Body of pancreas (tissue), 4 donors: ENCODE results near the gene ERC1. TPM values are rescaled to one million over a fixed set of nuclear protein-coding genes. Genes with fewer than 3 reads are reported as not detected.

Experiments used
- ATAC-seq: fragments of 150-250 bp; one replicate; pipeline ENCODE4 v1.9.1; 2016
- DNase-seq, 4 donors: peaks; one replicate each; pipeline ENCODE4 v3.0.0-alpha.2; 2019
- H3K27ac ChIP-seq, 4 donors: fragments of 200-600 bp; sonication (generic); 1 replicate in 3 of 4; 2 replicates in 1 of 4; pipeline versions ENCODE4 v1.5.1 to v1.6.1; 2016 to 2019; ENCODE audit warnings: mild to moderate bottlenecking in 1 of 4, mixed read lengths in 1 of 4, moderate library complexity in 1 of 4
- H3K27me3 ChIP-seq, 2 donors: fragments of 200-600 bp; sonication (generic); one replicate each; pipeline ENCODE4 v1.6.0; 2016; ENCODE audit warnings: mild to moderate bottlenecking in 1 of 2
- H3K36me3 ChIP-seq, 2 donors: fragments of 200-600 bp; sonication (generic); replicated peaks in 1 of 2; 2 replicates each; pipeline ENCODE4 v1.5.1; 2016; ENCODE audit warnings: low read depth in 2 of 2; ENCODE audit not compliant: insufficient read depth in 1 of 2
- H3K4me1 ChIP-seq: fragments of 200-600 bp; sonication (generic); one replicate; pipeline ENCODE4 v1.6.0; 2016
- H3K4me3 ChIP-seq, 2 donors: fragments of 200-600 bp; sonication (generic); 1 replicate in 1 of 2; 2 replicates in 1 of 2; pipeline ENCODE4 v1.5.1; 2016 to 2019
- H3K9me3 ChIP-seq, 3 donors: fragments of 200-600 bp; sonication (generic); 1 replicate in 2 of 3; 2 replicates in 1 of 3; pipeline ENCODE4 v1.5.1; 2016
- CTCF ChIP-seq, 7 experiments: fragments of 450-650 bp in 4 of 7; fragments of 200-600 bp in 3 of 7; sonication (generic) in 3 of 7; IDR thresholded peaks; one replicate each; pipeline ENCODE4 v1.5.1; 2016 to 2019; ENCODE audit warnings: antibody characterized with exemption in 7 of 7
- POLR2A ChIP-seq, 3 donors: fragments of 450-650 bp; IDR thresholded peaks; one replicate each; pipeline ENCODE4 v1.6.1; 2016; ENCODE audit warnings: antibody characterized with exemption in 3 of 3, mild to moderate bottlenecking in 2 of 3
- WGBS, 2 donors: methylation state at CpG; one replicate each; pipeline ENCODE4 v1.1.5; 2017; 5-methylcytosine and 5-hydroxymethylcytosine counted together
- intact Hi-C: fragments of 100-400 bp; cut with DNase I; formaldehyde crosslinking; loops from one replicate; pipeline ENCODE4 v1.15.1; 2023
- total RNA-seq, 2 donors: library from RNA; depleted of rRNA; stranded (reverse); fragments of >200 nt; gene quantifications; one replicate each; pipeline ENCODE4 v1.1.0, GENCODE V29; 2016

The ERC1 gene
- total RNA-seq, 2 donors from 2014 or later, result 20.8 to 29.0 TPM

GRCh38 chr12:1103632-1104031 lies 112.6 kb downstream of the ERC1 start:
- Histone ChIP-seq H3K4me1 (no peaks in the 10 kb centered on the region), H3K4me3 (no peak overlapping the region), H3K36me3 (no peaks in the 10 kb centered on the region), H3K27me3 (no peaks in the 10 kb centered on the region), H3K27ac (no peak overlapping the region), H3K9me3 (no peaks in the 10 kb centered on the region)
- intact Hi-C loops, result no loop called here
- 94 to 97% methylated on average over 3 of the region's 3 CpGs for WGBS, 2 donors
- DNase-seq (no peak), ATAC-seq (no peak)
- TF ChIP-seq POLR2A (IDR thresholded peaks at IDR 0.05) (no peak), CTCF (IDR thresholded peaks at IDR 0.05) (no peak)

GRCh38 chr12:1104088-1104800 lies 113.2 kb downstream of the ERC1 start:
- TF ChIP-seq CTCF (IDR thresholded peaks at IDR 0.05) (no peak), POLR2A (IDR thresholded peaks at IDR 0.05) (no peak)
- intact Hi-C loops, result no loop called here
- Histone ChIP-seq H3K9me3 (no peaks in the 10 kb centered on the region), H3K4me3 (no peak overlapping the region), H3K27me3 (no peaks in the 10 kb centered on the region), H3K27ac (no peak overlapping the region), H3K4me1 (no peaks in the 10 kb centered on the region), H3K36me3 (no peaks in the 10 kb centered on the region)
- no peak for DNase-seq
- WGBS, 2 donors, result 80 to 87% methylated on average over 8 of the region's 8 CpGs
- ATAC-seq, result no peak

GRCh38 chr12:1107669-1108068 lies 116.6 kb downstream of the ERC1 start:
- intact Hi-C loops, result no loop called here
- Histone ChIP-seq H3K27me3 (no peaks in the 10 kb centered on the region), H3K4me1 (no peaks in the 10 kb centered on the region), H3K4me3 (no peak overlapping the region), H3K9me3 (no peaks in the 10 kb centered on the region), H3K36me3 (no peaks in the 10 kb centered on the region), H3K27ac (no peak overlapping the region)
- no peak for DNase-seq
- TF ChIP-seq POLR2A (IDR thresholded peaks at IDR 0.05), result no peak
- no peak for TF ChIP-seq CTCF (IDR thresholded peaks at IDR 0.05)
- no peak for ATAC-seq

- DNase-seq, result no peak
- WGBS, 2 donors, result 83 to 94% methylated on average over 1 of the region's 1 CpG
- TF ChIP-seq POLR2A (IDR thresholded peaks at IDR 0.05), result no peak
- no peak for TF ChIP-seq CTCF (IDR thresholded peaks at IDR 0.05)
- no peaks in the 10 kb centered on the region for H3K27me3 ChIP-seq
- H3K27ac ChIP-seq, result no peak overlapping the region
- no peaks in the 10 kb centered on the region for H3K9me3 ChIP-seq
- no peak overlapping the region for H3K4me3 ChIP-seq
- no peaks in the 10 kb centered on the region for H3K36me3 ChIP-seq
- intact Hi-C loops, result no loop called here
- H3K4me1 ChIP-seq, result no peaks in the 10 kb centered on the region
- no peak for ATAC-seq
These were observed 117.3 kb downstream of the ERC1 start for GRCh38 chr12:1108276-1108675.
